Measurements from ENCODE around the gene MOB3B. TPM values are rescaled to one million over a fixed set of nuclear protein-coding genes. Genes with fewer than 3 reads are reported as not detected.
"Not testable (repeated sequence)": the region's sequence is repeated elsewhere in the genome, so short reads cannot be mapped to it uniquely, and the experiment has no call there.

The MOB3B gene
- total and polyA plus RNA-seq, 2 of the 13 experiments (the other 11 are each of a cell fraction or from before 2014, with no cell fraction given), result 0.03 to 0.09 TPM

DNA sequence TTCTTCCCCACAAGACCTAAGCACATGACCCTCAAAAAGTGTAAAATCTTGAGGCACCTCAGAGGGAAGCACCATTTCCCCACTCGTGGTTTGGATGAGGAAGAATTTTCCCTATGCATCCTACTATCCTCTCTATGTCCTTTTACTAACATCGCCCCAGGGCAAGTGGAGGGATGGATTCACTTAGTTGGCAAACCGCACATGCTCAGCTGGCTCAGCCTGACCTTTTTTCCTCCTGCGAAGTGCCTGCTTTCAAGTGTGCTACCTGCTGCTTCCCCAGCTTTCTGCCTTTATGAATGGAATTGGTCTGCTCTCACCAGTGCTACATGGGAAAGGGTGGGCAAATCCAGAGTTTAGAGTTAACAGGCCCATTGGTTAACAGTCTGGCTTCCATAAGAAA, 62.1 kb downstream of the MOB3B start (continued):
- TF ChIP-seq NR2C2 (CRISPR knock-in tag; IDR thresholded peaks at IDR 0.05; ENCODE audit: borderline replicate concordance) (no peak), ZGPAT (CRISPR knock-in tag; IDR thresholded peaks at IDR 0.05) (no peak), ZNF235 (CRISPR knock-in tag; IDR thresholded peaks at IDR 0.05; ENCODE audit: borderline replicate concordance) (no peak), ZNF652 (CRISPR knock-in tag; IDR thresholded peaks at IDR 0.05; ENCODE audit: borderline replicate concordance, low read depth) (no peak), NR2F6 (IDR thresholded peaks at IDR 0.05) (no peak), NR2F6 (CRISPR knock-in tag; IDR thresholded peaks at IDR 0.05) (no peak)

GRCh38 chr9:27466516-27466915, 63.1 kb downstream of the MOB3B start:
- 20% methylated on average over 6 of the region's 6 CpGs for WGBS (ENCODE audit: low lambda C conversion rate)
- H3K36me3 ChIP-seq (replicated peaks in 1 of 2; ENCODE audit: control insufficient read depth in 1 of 2, insufficient read depth in 2 of 2, low read length in 2 of 2); FAIRE-seq; H3K79me2 ChIP-seq (ENCODE audit: insufficient read depth, low read length); H3K4me1 ChIP-seq (ENCODE audit: insufficient read depth, low read length); H3K27me3 ChIP-seq (ENCODE audit: control insufficient read depth in 1 of 2, insufficient read depth in 2 of 2, low read length in 2 of 2); H3K4me2 ChIP-seq (ENCODE audit: low read depth, low read length); BruUV-seq (replicated peaks); H3K4me3 ChIP-seq (replicated peaks in 1 of 3; ENCODE audit: insufficient read depth in 1 of 3, low read depth in 2 of 3, low read length in 3 of 3); POLR2A ChIA-PET; DNase-seq (ENCODE audit: low spot score); intact Hi-C loops (cut with micrococcal nuclease; ENCODE audit: unreplicated experiment); H4K20me1 ChIP-seq (ENCODE audit: insufficient read depth, low read length); in situ Hi-C loops (cut with HindIII; ENCODE audit: extremely low pct_ligation_motif_present, low pct_unique_long_range_greater_than_20kb); H2AFZ ChIP-seq (ENCODE audit: low read length); H3K9ac ChIP-seq (ENCODE audit: insufficient read depth, low read depth, low read length); ATAC-seq; H3K27ac ChIP-seq (ENCODE audit: extremely low read length, insufficient read depth, low read length); CTCF ChIA-PET (ENCODE audit: low intra/inter-chr PET ratio, low total read pairs); H3K9me3 ChIP-seq (ENCODE audit: low read length): not testable (repeated sequence)

DNA sequence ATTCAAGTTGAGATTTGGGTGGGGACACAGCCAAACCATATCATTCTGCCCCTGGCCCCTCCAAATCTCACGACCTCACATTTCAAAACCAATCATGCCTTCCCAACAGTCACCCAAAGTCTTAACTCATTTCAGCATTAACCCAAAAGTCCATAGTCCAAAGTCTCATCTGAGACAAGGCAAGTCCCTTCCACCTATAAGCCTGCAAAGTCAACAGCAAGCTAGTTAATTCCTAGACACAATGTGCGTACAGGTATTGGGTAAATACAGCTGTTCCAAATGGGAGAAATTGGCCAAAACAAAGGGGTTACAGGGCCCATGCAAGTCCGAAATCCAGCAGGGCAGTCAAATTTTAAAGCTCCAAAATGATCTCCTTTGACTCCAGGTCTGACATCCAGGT, 64.7 kb downstream of the MOB3B start:
- H3K4me1 ChIP-seq (ENCODE audit: insufficient read depth, low read length); in situ Hi-C loops (cut with HindIII; ENCODE audit: extremely low pct_ligation_motif_present, low pct_unique_long_range_greater_than_20kb); H3K36me3 ChIP-seq (replicated peaks in 1 of 2; ENCODE audit: control insufficient read depth in 1 of 2, insufficient read depth in 2 of 2, low read length in 2 of 2); BruUV-seq (replicated peaks); H3K27me3 ChIP-seq (ENCODE audit: control insufficient read depth in 1 of 2, insufficient read depth in 2 of 2, low read length in 2 of 2); H3K9ac ChIP-seq (ENCODE audit: insufficient read depth, low read depth, low read length); CTCF ChIA-PET (ENCODE audit: low intra/inter-chr PET ratio, low total read pairs); H3K9me3 ChIP-seq (ENCODE audit: low read length); H3K79me2 ChIP-seq (ENCODE audit: insufficient read depth, low read length); DNase-seq (ENCODE audit: low spot score); H3K4me2 ChIP-seq (ENCODE audit: low read depth, low read length); H3K27ac ChIP-seq (ENCODE audit: extremely low read length, insufficient read depth, low read length); H2AFZ ChIP-seq (ENCODE audit: low read length); FAIRE-seq; intact Hi-C loops (cut with micrococcal nuclease; ENCODE audit: unreplicated experiment); POLR2A ChIA-PET; H4K20me1 ChIP-seq (ENCODE audit: insufficient read depth, low read length); ATAC-seq; H3K4me3 ChIP-seq (replicated peaks in 1 of 3; ENCODE audit: insufficient read depth in 1 of 3, low read depth in 2 of 3, low read length in 3 of 3): not testable (repeated sequence)
- WGBS (ENCODE audit: low lambda C conversion rate), result 3% methylated on average over 3 of the region's 3 CpGs

Measured in HepG2 (cell line).